NCI-H345 (cell line): ENCODE data around the gene RBM28.

Experiments used
- DNase-seq: peaks from one replicate; lab custom pipeline; 2025; lab: John Stamatoyannopoulos, UW

The RBM28 gene

DNA sequence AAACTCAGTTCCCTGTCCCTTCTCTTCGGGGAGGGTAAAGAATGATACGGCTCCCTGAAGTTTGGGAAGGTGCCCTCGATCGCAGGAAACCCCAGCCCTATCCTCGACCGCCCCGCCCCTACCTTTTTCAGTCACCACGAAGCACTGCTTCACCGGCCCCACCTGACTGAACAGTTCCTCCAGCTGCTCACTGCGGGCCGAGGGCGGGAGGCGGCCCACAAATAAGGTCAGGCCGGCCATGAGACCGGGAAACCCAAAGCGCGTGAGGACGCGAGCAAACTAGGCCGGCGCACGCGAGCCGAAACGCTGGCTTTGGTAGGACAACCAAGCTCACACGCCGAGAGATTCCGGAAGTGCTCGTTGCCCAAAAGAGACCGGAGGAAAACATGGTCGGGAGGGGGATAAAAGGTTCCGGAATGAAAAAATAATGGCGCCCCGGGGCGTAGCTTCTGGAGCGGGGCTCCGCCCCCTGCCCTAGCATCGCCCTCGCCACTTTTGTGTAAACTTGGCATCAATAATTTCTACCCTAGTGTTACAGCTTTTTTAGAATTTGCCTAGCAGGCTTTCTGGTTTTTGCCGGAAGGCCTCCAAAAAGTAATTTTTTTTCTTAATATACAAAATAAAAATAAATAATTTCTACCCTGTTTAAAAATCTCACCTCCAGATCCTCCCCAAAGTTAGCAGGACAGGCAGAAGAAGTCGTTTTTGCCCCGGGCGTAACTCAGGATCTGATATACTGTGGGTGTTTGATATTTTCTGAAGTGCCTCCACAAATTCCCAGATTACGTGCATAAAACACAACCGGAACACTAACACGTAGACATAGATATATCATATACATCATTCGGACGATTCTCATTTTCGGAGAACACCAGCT is at the start of gene RBM28:
RBM28 (minus strand) TSS at position 355 of the 877 bp plus-strand sequence; CDS start at position 240, 115 bp downstream.
- peak; percentile 93 for DNase-seq

DNA sequence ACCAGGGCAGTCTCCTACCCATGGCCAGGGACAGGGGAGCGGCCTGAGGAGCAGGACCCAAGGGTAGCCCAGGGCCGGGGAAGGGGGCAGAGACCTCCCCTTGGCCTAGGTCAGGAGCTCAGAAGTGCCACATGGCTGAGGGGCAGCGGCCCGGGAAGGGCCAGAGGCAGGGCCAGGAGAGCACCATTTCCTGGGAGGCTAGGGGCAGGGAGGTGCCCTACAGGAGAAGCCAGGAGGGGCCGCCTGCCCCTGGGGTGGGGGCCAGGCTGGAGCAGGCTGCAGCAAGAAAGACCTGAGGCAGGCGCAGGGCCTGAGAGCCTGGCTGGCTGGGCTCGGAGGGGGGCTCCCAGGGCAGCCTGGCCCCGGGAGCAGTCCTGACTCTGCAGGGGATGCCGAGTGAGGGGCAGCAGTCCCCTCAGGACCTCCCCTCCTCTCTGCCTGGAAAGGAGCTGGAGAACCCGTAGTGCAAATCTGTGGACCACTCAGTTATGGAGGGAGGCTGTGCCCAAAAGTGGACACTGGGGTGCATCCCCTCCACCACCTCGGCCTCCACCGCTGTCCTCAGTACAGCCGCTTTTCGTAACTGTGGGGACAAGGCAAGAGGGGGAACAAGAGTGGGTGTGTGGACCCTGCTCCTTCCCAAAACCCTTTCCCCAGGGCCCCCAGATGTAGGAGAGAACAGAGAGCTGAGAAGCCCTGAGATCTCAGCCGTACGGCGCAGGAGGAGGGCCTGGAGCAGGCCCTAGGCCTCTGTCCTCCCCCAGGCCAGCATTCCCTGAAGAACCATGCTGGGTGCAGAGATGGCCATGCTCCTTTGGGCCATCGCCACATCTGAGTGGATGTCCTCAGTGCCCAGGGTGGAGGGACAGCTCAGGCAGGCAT is 49.0 kb upstream of the RBM28 start:
- no peak for DNase-seq

GRCh38 chr7:128391805-128392204 is 48.1 kb upstream of the RBM28 start:
- no peak for DNase-seq

- no peak for DNase-seq
Measured at GRCh38 chr7:128390871-128391565, 47.3 kb upstream of the RBM28 start.

GRCh38 chr7:128389618-128390329 is 46.1 kb upstream of the RBM28 start:
- DNase-seq, result no peak

GRCh38 chr7:128389085-128389617 is 45.4 kb upstream of the RBM28 start:
- DNase-seq, result no peak

DNA sequence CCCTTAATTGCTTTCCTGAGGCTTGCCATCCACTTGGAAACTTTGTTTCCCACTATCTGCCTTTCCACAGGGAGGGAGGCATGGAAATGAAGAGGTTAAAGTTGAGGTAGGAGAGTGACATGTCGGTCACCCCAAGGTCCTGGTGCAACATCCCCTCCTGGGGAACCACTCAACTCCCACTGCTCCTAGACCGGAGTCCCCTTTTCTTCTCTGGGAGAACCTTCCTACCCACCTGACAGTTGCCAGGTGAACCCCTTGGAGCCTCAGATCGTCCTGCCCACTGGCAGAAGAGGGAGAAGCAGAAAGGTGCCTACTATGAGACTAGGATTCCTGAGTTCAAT is 44.4 kb upstream of the RBM28 start:
- DNase-seq, result no peak

- peak; percentile 78 for DNase-seq
Measured at GRCh38 chr7:128387216-128388144, 43.8 kb upstream of the RBM28 start.

DNA sequence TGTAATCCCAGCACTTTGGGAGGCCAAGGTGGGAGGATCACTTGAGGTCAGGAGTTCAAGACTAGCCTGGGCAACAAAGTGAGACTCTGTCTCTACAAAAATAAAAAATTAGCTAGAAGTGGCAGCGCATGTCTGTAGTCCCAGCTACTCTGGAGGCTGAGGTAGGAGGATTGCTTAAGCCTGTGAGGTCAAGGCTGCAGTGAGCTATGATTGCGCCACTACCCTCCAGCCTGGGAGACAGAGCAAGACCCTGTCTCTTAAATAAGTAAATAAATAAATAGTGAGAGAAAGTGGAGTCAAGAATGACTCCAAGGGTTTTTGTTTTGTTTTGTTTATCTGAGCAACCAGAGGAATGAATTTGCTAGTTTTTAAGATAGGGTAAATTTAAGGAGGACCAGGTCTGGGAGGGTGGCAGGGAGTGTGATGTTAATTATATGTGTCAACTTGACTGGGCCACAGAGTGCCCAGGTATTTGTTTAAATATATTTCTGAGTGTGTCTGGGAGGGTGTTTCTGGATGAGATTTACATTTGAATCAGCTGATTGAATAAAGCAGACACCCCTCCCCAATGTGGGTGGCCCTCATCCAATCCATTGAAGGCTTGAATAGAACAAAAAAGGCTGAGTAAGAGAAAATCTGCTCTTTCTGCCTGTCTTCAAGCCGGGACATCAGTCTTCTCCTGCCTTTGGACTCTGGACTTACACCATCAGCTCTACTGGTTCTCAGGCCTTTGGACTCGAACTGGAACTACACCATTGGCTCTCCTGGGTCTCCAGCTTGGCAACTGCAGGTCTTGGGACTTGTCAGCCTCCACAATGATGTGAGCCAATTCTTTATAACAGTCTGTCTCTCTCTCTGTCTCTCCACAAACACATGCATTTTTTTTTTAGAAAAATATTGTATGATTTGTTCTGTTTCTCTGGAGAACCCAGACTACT is 42.5 kb upstream of the RBM28 start:
- no peak for DNase-seq

DNA sequence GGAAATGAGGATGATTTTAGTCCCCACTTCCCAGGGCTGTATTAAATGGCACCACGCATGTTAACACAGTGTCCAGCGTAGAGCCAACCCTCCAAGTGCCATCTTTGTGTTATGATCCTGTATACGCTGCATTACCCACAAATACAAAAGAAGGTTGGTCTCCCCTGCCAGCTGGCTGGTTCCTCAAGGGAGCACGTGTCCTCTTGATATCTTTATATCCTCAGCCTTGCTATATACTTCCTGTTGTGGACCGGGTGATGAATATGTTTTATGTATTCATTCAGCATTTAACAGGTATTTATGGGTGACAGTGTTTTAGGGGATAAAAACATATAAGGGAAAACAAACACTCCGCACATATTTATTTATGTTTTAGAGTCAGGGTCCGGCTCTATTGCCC is 41.0 kb upstream of the RBM28 start:
- no peak for DNase-seq

DNA sequence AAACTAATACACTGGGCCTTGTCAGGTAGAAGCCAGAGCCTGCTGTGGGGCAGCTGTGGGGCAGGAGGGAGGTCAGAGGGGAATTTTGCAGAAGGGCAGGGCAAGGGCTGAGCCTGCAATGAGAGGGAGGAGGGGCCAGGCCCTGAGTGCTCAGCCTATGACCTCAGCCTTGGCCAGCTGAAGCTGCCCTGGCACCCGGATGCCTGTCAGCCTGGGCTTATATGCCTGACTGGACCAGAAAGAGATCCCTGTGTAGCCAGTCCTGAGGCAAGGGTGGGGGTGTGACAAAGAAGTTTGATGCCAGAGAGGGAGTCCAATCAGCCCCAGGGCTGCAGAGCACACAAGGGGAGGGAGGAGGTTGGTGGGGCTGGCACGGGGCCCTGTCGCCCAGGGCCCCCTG is 40.1 kb upstream of the RBM28 start:
- no peak for DNase-seq

- no peak for DNase-seq
Measured at GRCh38 chr7:128381161-128381821, 37.6 kb upstream of the RBM28 start.

GRCh38 chr7:128380483-128381106 is 36.9 kb upstream of the RBM28 start:
- no peak for DNase-seq

- no peak for DNase-seq
Measured at GRCh38 chr7:128379900-128380479, 36.3 kb upstream of the RBM28 start.

DNA sequence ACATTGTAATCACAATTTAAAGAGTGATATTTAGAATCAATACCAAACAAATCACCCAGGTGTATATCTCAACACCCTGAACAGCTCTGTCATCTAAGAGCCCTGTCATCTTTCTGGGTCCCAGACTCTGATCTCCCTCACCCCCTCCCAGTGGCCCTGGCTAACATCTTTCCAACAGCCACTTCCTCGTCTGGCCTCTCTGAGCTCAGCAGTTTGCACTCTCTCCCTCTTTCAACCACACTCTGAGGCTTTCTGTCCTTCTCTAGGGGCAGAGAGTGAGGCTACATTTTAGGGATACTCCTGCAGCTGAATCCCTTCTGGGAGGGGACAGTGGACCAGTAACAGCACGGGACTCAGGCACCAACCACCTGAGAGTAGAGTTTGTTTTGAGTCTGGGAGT is 34.9 kb upstream of the RBM28 start:
- no peak for DNase-seq

- no peak for DNase-seq
Measured at GRCh38 chr7:128376077-128376476, 32.4 kb upstream of the RBM28 start.

GRCh38 chr7:128374041-128374440 is 30.3 kb upstream of the RBM28 start:
- DNase-seq, result no peak

- no peak for DNase-seq
Measured at GRCh38 chr7:128373606-128374005, 29.9 kb upstream of the RBM28 start.
